ENCODE data around the gene BSDC1.

BSDC1 gene

GRCh38 chr1:32393136-32393535, 1.1 kb downstream of the BSDC1 start:
- H3K27me3 ChIP-seq (ENCODE audit: low read length), result no peaks in the 10 kb centered on the region
- H4K20me1 ChIP-seq (ENCODE audit: low read depth, low read length), result no peaks in the 10 kb centered on the region
- no peak overlapping the region for H2AFZ ChIP-seq (ENCODE audit: low read depth, low read length, severe bottlenecking)
- no peak overlapping the region for H3K4me3 ChIP-seq (ENCODE audit: insufficient read depth, low read length, poor library complexity, severe bottlenecking)
- no peaks in the 10 kb centered on the region for H3K79me2 ChIP-seq (ENCODE audit: insufficient read depth, low read length)
- no peak overlapping the region for H3K27ac ChIP-seq (ENCODE audit: low read depth, low read length)
- TF ChIP-seq EZH2phosphoT487 (conservative IDR thresholded peaks at IDR 0.05; ENCODE audit: low read length) (no peak), CTCF (IDR thresholded peaks at IDR 0.05; ENCODE audit: insufficient read depth, low read length, poor library complexity, severe bottlenecking) (no peak)
- no peaks in the 10 kb centered on the region for H3K9me2 ChIP-seq (replicated peaks; ENCODE audit: insufficient read depth, low read length)
- no peaks in the 10 kb centered on the region for H3K9me3 ChIP-seq (ENCODE audit: insufficient read depth, low read length)
- peak overlapping the region; percentile 87 for H3K4me2 ChIP-seq (ENCODE audit: low read depth, low read length, poor library complexity, severe bottlenecking)
- H3K36me3 ChIP-seq (ENCODE audit: low read length), result no peaks in the 10 kb centered on the region
- H3K9ac ChIP-seq (ENCODE audit: low read length), result peak overlapping the region; percentile 65; the same call in 1 of the 2 replicates
- no peaks in the 10 kb centered on the region for H3F3A ChIP-seq (ENCODE audit: insufficient read depth)

- Histone ChIP-seq H3K36me3 (ENCODE audit: low read length) (no peaks in the 10 kb centered on the region), H3K27ac (ENCODE audit: low read depth, low read length) (no peak overlapping the region), H2AFZ (ENCODE audit: low read depth, low read length, severe bottlenecking) (no peak overlapping the region), H3K79me2 (ENCODE audit: insufficient read depth, low read length) (no peaks in the 10 kb centered on the region), H3K9me3 (ENCODE audit: insufficient read depth, low read length) (no peaks in the 10 kb centered on the region), H3K9me2 (replicated peaks; ENCODE audit: insufficient read depth, low read length) (no peaks in the 10 kb centered on the region), H3K4me3 (ENCODE audit: insufficient read depth, low read length, poor library complexity, severe bottlenecking) (no peak overlapping the region), H3K9ac (ENCODE audit: low read length) (no peak overlapping the region), H4K20me1 (ENCODE audit: low read depth, low read length) (no peaks in the 10 kb centered on the region), H3K4me2 (ENCODE audit: low read depth, low read length, poor library complexity, severe bottlenecking) (no peak overlapping the region), H3F3A (ENCODE audit: insufficient read depth) (no peaks in the 10 kb centered on the region), H3K27me3 (ENCODE audit: low read length) (no peaks in the 10 kb centered on the region)
- TF ChIP-seq CTCF (IDR thresholded peaks at IDR 0.05; ENCODE audit: insufficient read depth, low read length, poor library complexity, severe bottlenecking) (no peak), EZH2phosphoT487 (conservative IDR thresholded peaks at IDR 0.05; ENCODE audit: low read length) (no peak)
Observed at GRCh38 chr1:32392325-32392724, 1.9 kb downstream of the BSDC1 start.

- Histone ChIP-seq H3K79me2 (ENCODE audit: insufficient read depth, low read length) (no peaks in the 10 kb centered on the region), H2AFZ (ENCODE audit: low read depth, low read length, severe bottlenecking) (no peak overlapping the region), H3K36me3 (ENCODE audit: low read length) (no peaks in the 10 kb centered on the region), H3F3A (ENCODE audit: insufficient read depth) (no peaks in the 10 kb centered on the region), H3K9me3 (ENCODE audit: insufficient read depth, low read length) (no peaks in the 10 kb centered on the region), H3K9me2 (replicated peaks; ENCODE audit: insufficient read depth, low read length) (no peaks in the 10 kb centered on the region), H4K20me1 (ENCODE audit: low read depth, low read length) (no peaks in the 10 kb centered on the region), H3K9ac (ENCODE audit: low read length) (no peak overlapping the region), H3K27me3 (ENCODE audit: low read length) (no peaks in the 10 kb centered on the region), H3K27ac (ENCODE audit: low read depth, low read length) (no peak overlapping the region), H3K4me2 (ENCODE audit: low read depth, low read length, poor library complexity, severe bottlenecking) (no peak overlapping the region), H3K4me3 (ENCODE audit: insufficient read depth, low read length, poor library complexity, severe bottlenecking) (no peak overlapping the region)
- no peak for TF ChIP-seq CTCF (IDR thresholded peaks at IDR 0.05; ENCODE audit: insufficient read depth, low read length, poor library complexity, severe bottlenecking)
- no peak for TF ChIP-seq EZH2phosphoT487 (conservative IDR thresholded peaks at IDR 0.05; ENCODE audit: low read length)
Observed at GRCh38 chr1:32390904-32391870, 3.1 kb downstream of the BSDC1 start.

Data from SU-DHL-6 (cell line).